Spleen (tissue), 13 donors: ENCODE data around the gene ANKRD24. TPM values are rescaled to one million over a fixed set of nuclear protein-coding genes. Genes with fewer than 3 reads are reported as not detected.
"Not testable (repeated sequence)": the region's sequence is repeated elsewhere in the genome, so short reads cannot be mapped to it uniquely, and the experiment has no call there.

Source experiments
- DNase-seq: peaks from one replicate; pipeline ENCODE4 v3.0.0-alpha.2; 2020
- H3K27ac ChIP-seq, 8 donors: fragments of 200-600 bp; sonication (generic) in 7 of 8; 1 replicate in 4 of 8; 2 replicates in 4 of 8; pipeline versions ENCODE4 v1.5.0 to v1.8.0; 2016 to 2021; ENCODE audit warnings: inconsistent platforms in 4 of 8, mild to moderate bottlenecking in 4 of 8, moderate library complexity in 1 of 8
- H3K27me3 ChIP-seq, 7 donors: fragments of 200-600 bp; sonication (generic) in 6 of 7; replicated peaks in 1 of 7; 1 replicate in 4 of 7; 2 replicates in 3 of 7; pipeline versions ENCODE4 v1.5.0 to v1.8.0; 2016 to 2021; ENCODE audit warnings: inconsistent platforms in 3 of 7, mild to moderate bottlenecking in 1 of 7
- H3K36me3 ChIP-seq, 6 donors: fragments of 200-600 bp; sonication (generic) in 5 of 6; 1 replicate in 4 of 6; 2 replicates in 2 of 6; pipeline versions ENCODE4 v1.5.0 to v1.8.0; 2016 to 2021; ENCODE audit warnings: inconsistent platforms in 2 of 6
- H3K4me1 ChIP-seq, 6 donors: fragments of 200-600 bp; sonication (generic) in 5 of 6; 1 replicate in 3 of 6; 2 replicates in 3 of 6; pipeline versions ENCODE4 v1.5.0 to v1.8.0; 2016 to 2021; ENCODE audit warnings: inconsistent platforms in 3 of 6
- H3K4me3 ChIP-seq, 8 donors: fragments of 200-600 bp; sonication (generic) in 7 of 8; 1 replicate in 4 of 8; 2 replicates in 4 of 8; pipeline versions ENCODE4 v1.5.0 to v1.8.0; 2016 to 2021; ENCODE audit warnings: inconsistent platforms in 4 of 8, mild to moderate bottlenecking in 4 of 8, moderate library complexity in 2 of 8
- H3K9me3 ChIP-seq, 8 donors: fragments of 200-600 bp; sonication (generic) in 7 of 8; 1 replicate in 4 of 8; 2 replicates in 4 of 8; pipeline versions ENCODE4 v1.5.0 to v1.8.0; 2016 to 2021; ENCODE audit warnings: inconsistent platforms in 4 of 8
- POLR2A ChIP-seq, 3 donors: fragments of 450-650 bp; IDR thresholded peaks; one replicate each; pipeline ENCODE4 v1.5.1; 2017; ENCODE audit warnings: antibody characterized with exemption in 3 of 3, mild to moderate bottlenecking in 1 of 3
- POLR2AphosphoS5 ChIP-seq, 3 donors: sonication (generic); formaldehyde crosslinking; IDR thresholded peaks; one replicate each; pipeline ENCODE4 v1.5.1; 2017; ENCODE audit warnings: antibody characterized with exemption in 3 of 3
- WGBS, 5 donors: extraction: QIAGEN DNeasy Blood & Tissue Kit in 3 of 5; methylation state at CpG; one replicate each; pipeline versions ENCODE4 v1.1.5 to v1.1.7; 2013 to 2018; 5-methylcytosine and 5-hydroxymethylcytosine counted together
- intact Hi-C: fragments of 100-400 bp; cut with DNase I; formaldehyde crosslinking; loops from one replicate; pipeline ENCODE4 v1.15.0; 2023; ENCODE audit warnings: low total_unique reads
- long read RNA-seq, 2 donors: transcript quantifications; one replicate each; lab custom pipeline, GENCODE V29; 2026
- polyA plus RNA-seq, 3 donors: library from polyadenylated mRNA; stranded (reverse); fragments of 200-250 nt; gene quantifications; one replicate each; pipeline ENCODE4 v1.2.1, GENCODE V29; 2013
- total RNA-seq, 7 donors: library from RNA; depleted of rRNA in 3 of 7; stranded (reverse); fragments of >200 nt in 3 of 7; fragmentation: NEBNext Ultra II Directional in 4 of 7; extraction: Animal tissue kit (Norgen Biotek cat#: 25700) in 4 of 7; gene quantifications; one replicate each; pipeline versions ENCODE4 v1.1.0 to v1.2.1, GENCODE V29; 2016 to 2021
- TF ChIP-seq, protein P1 (sequence below), 11 experiments: fragments of 200-600 bp in 7 of 11; fragments of 450-650 bp in 4 of 11; sonication (generic) in 4 of 11; IDR thresholded peaks in 8 of 11; conservative IDR thresholded peaks in 3 of 11; 1 replicate in 7 of 11; 2 replicates in 4 of 11; pipeline versions ENCODE4 v1.4.0 to v1.8.0; 2016 to 2021; ENCODE audit warnings: antibody characterized with exemption in 11 of 11, inconsistent platforms in 4 of 11, mild to moderate bottlenecking in 1 of 11
- donor health status: healthy with polysubstance abuse.
- donor health status: DM: no; HTN: no; CAD: no; lungs with moderate emphysema.
- donor health status: DM: no; HTN: no; CAD: no.
- donor health status: Bipolar disorder and iron deficiency.
- donor health status: healthy.
- donor health status: DM: no; HTN: no; CAD: no.
- donor health status: DM: yes; HTN: yes; CAD: no.

Gene ANKRD24
- total RNA-seq (1 to 10 TPM in 3 of 7 donors, under 1 TPM in 4; 0.67 to 2.2 (median 0.97) TPM), polyA plus RNA-seq (1 to 10 TPM in 1 of 3 donors, under 1 TPM in 2; 0.70 to 1.4 (median 0.80) TPM)
- long read RNA-seq, donor 1, result 0 reads
- long read RNA-seq, donor 2, result 0 reads

DNA sequence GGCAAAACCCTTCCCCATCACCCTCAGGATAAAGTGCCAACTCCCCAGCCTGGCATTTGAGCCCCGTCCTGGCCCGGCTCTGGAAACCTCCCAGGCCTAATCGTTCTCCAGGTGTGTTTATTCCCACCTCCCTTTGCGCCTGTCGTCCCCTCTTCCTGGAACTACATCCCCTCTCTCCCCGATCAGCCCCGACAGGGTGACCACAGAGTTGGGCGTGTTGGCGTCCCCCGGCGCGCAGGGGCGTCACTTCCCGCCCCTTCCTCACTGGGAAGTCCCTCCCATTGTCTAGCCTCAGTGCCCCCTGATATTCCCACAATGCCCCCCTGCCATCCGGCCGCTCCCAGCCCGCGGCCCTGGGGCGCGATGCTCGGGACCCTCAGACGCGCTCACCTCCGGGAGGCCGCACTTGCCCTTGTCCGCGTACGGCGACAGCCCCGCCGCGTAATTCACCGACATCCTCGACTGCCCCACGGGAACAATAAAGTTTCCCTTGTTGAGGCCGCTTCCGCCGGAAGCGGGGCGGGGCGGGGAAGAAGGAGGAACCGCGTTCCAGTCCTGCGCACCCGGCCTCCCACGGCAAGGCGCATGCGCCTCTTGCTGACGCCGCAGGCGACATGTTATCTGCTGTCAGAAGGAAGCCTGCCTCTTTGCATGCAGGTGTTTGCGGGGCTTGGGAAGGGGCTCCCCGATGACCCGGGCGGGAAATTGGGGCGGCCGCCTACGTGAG lies at the start of gene ANKRD24, which contains the start of gene SIRT6:
TSS of gene ANKRD24 (plus strand) at position 606 of the 727 bp plus-strand sequence. CDS start 3,737 bp downstream, outside the sequence.
TSS of gene SIRT6 (minus strand) at position 480 of the 727 bp plus-strand sequence. CDS start at position 456, 24 bp downstream.
- Histone ChIP-seq H3K36me3 (peaks cover 0 to 36% (median 22%) of the 10 kb centered on the region in 6 donors), H3K4me3 (peak within 1 kb of the TSS; percentile 62 to 96 (median 80)), H3K27me3 (peaks cover 0 to 5% (median 0%) of the 10 kb centered on the region in 7 donors), H3K4me1 (peaks cover 19 to 45% (median 31%) of the 10 kb centered on the region in 6 donors), H3K9me3 (no peaks in the 10 kb centered on the region), H3K27ac (peak within 1 kb of the TSS; percentile 67 to 94 (median 87))
- WGBS, 5 donors, result 0 to 1% (median 0%) methylated on average over 36 to 58 of the region's 58 CpGs
- peak; percentile 96 to 97 (median 96) for TF ChIP-seq POLR2AphosphoS5 (IDR thresholded peaks at IDR 0.05)
- peak in 1 of 3 donors; percentile 22 for TF ChIP-seq POLR2A (IDR thresholded peaks at IDR 0.05)
- TF ChIP-seq, protein P1, sequence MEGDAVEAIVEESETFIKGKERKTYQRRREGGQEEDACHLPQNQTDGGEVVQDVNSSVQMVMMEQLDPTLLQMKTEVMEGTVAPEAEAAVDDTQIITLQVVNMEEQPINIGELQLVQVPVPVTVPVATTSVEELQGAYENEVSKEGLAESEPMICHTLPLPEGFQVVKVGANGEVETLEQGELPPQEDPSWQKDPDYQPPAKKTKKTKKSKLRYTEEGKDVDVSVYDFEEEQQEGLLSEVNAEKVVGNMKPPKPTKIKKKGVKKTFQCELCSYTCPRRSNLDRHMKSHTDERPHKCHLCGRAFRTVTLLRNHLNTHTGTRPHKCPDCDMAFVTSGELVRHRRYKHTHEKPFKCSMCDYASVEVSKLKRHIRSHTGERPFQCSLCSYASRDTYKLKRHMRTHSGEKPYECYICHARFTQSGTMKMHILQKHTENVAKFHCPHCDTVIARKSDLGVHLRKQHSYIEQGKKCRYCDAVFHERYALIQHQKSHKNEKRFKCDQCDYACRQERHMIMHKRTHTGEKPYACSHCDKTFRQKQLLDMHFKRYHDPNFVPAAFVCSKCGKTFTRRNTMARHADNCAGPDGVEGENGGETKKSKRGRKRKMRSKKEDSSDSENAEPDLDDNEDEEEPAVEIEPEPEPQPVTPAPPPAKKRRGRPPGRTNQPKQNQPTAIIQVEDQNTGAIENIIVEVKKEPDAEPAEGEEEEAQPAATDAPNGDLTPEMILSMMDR (IDR thresholded peaks at IDR 0.05 in 8 of 11, conservative IDR thresholded peaks at IDR 0.05 in 3 of 11), result peak in 2 of 11 experiments; percentile 20 to 26
- peak; percentile 99 for DNase-seq
- intact Hi-C loops, result loop anchor here (10.0 kb wide), 1 partner anchor 187 kb away; no protein-coding TSS in a partner anchor

DNA sequence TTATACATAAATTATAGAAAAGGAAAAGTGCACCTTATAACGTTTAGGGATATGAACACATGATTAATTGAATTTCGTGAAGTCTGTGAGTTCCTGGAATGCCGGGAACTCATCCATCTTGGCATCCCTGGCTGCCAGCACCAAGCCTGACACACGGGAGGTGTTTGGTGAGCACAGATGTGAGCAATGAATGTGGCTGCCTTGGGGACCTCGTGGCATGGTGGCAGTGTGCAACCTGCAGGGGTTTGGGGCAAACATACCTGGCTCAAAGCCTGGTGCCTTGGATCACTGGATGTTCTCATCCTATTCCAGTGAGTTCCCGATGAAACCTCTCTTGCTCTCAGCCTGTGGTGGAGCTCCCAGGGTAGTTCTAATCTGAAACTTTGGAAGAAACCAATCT lies 48.1 kb upstream of the ANKRD24 start:
- H3K4me3 ChIP-seq, result no peak overlapping the region
- 46 to 60% (median 52%) methylated on average over 6 of the region's 6 CpGs for WGBS, 5 donors

DNA sequence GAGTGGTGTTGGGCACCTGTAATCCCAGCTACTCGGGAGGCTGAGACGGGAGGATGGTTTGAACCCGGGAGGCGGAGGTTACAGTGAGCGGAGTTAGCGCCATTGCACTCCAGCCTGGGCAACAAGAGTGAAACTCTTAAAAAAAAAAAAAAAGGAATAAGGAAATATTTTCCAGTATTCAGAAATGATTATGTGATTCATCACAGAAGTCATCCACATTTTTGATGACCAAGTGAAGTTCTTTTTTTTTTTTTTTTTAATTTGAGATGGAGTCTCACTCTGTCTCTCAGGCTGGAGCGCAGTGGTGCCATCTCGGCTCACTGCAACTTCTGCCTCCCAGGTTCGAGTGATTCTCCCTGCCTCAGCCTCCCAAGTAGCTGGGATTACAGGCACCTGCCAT lies 47.1 kb upstream of the ANKRD24 start:
- intact Hi-C loops, result loop anchor here (5.0 kb wide), 1 partner anchor 148 kb away; the partner anchor contains the start of gene EEF2
- not testable (repeated sequence) for H3K9me3 ChIP-seq, DNase-seq, H3K27ac ChIP-seq, H3K27me3 ChIP-seq, H3K36me3 ChIP-seq, H3K4me3 ChIP-seq
- peaks cover 6 to 11% (median 8%) of the 10 kb centered on the region in 6 donors for H3K4me1 ChIP-seq
- 89 to 96% (median 92%) methylated on average over 9 of the region's 9 CpGs for WGBS, 5 donors

More for the DNA sequence above, 48.1 kb upstream of the ANKRD24 start:
- intact Hi-C loops, result no loop called here
- Histone ChIP-seq H3K36me3 (no peaks in the 10 kb centered on the region), H3K27ac (no peak overlapping the region), H3K9me3 (no peaks in the 10 kb centered on the region), H3K27me3 (no peaks in the 10 kb centered on the region), H3K4me1 (peaks cover 0 to under 1% (median 0%) of the 10 kb centered on the region in 6 donors)
- TF ChIP-seq POLR2AphosphoS5 (IDR thresholded peaks at IDR 0.05) (no peak), POLR2A (IDR thresholded peaks at IDR 0.05) (no peak)
- TF ChIP-seq, protein P1 (IDR thresholded peaks at IDR 0.05 in 8 of 11, conservative IDR thresholded peaks at IDR 0.05 in 3 of 11), result no peak
- DNase-seq, result no peak

DNA sequence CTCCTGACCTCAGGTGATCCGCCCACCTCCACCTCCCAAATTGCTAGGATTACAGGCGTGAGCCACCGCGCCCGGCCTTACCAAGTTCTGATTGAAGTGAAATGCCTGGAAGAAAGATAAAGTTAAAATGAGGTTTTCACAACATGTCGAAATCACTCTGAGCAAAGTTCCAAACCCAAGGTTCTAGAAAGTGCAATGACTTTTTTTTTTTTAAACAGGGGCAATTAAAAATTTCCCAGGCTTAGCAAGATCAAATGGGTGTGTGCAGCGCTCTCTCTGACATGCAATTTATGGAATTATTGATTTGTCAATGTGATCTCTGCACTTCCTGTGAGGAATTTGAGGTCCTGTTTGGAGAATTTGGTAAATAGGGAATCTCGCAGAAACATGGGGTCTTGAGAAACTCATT lies 45.8 kb upstream of the ANKRD24 start:
- Histone ChIP-seq H3K4me3 (no peak overlapping the region), H3K36me3 (no peaks in the 10 kb centered on the region), H3K4me1 (peaks cover 6 to 17% (median 11%) of the 10 kb centered on the region in 6 donors), H3K9me3 (no peaks in the 10 kb centered on the region), H3K27ac (no peak overlapping the region), H3K27me3 (no peaks in the 10 kb centered on the region)
- intact Hi-C loops, result loop anchor here (5.0 kb wide), 1 partner anchor 149 kb away; the partner anchor contains the start of gene EEF2
- no peak for DNase-seq
- WGBS, 5 donors, result 83 to 93% (median 88%) methylated on average over 8 of the region's 8 CpGs
- TF ChIP-seq POLR2A (IDR thresholded peaks at IDR 0.05), result no peak
- no peak for TF ChIP-seq POLR2AphosphoS5 (IDR thresholded peaks at IDR 0.05)
- TF ChIP-seq, protein P1 (IDR thresholded peaks at IDR 0.05 in 8 of 11, conservative IDR thresholded peaks at IDR 0.05 in 3 of 11), result no peak
